CD8-positive, alpha-beta memory T cell (primary cell): Measurements from ENCODE around the gene DEPDC4. TPM values are rescaled to one million over a fixed set of nuclear protein-coding genes. Genes with fewer than 3 reads are reported as not detected.
"Not testable (repeated sequence)": the region's sequence is repeated elsewhere in the genome, so short reads cannot be mapped to it uniquely, and the experiment has no call there.

ENCODE experiments used
- CTCF ChIA-PET: fragments of 350-600 bp; sonication (Branson Sonifier 250); formaldehyde crosslinking; loops from one replicate; lab custom pipeline; 2021; ENCODE audit warnings: antibody characterized with exemption; lab: Charles Lee
- POLR2A ChIA-PET: fragments of 350-600 bp; sonication (Branson Sonifier 250); formaldehyde crosslinking; loops from one replicate; lab custom pipeline; 2021; ENCODE audit warnings: antibody characterized with exemption; lab: Charles Lee
- DNase-seq, 5 donors: peaks; one replicate each; pipeline versions ENCODE4 v3.0.0 to v3.0.0-alpha.2; 2020 to 2022; ENCODE audit warnings: mixed read lengths in 1 of 5
- H3K27ac ChIP-seq: one replicate; pipeline ENCODE4 v1.7.0; 2013; ENCODE audit warnings: low read depth, mild to moderate bottlenecking, low read length, moderate library complexity
- H3K27me3 ChIP-seq: 2 replicates; pipeline ENCODE4 v1.7.0; 2013; ENCODE audit warnings: low read length, mild to moderate bottlenecking; ENCODE audit not compliant: insufficient read depth, poor library complexity, severe bottlenecking
- H3K36me3 ChIP-seq: 2 replicates; pipeline ENCODE4 v1.7.0; 2013; ENCODE audit warnings: mild to moderate bottlenecking, low read length, moderate library complexity; ENCODE audit not compliant: insufficient read depth
- H3K4me1 ChIP-seq: 2 replicates; pipeline ENCODE4 v1.7.0; 2013; ENCODE audit warnings: mild to moderate bottlenecking, low read length, moderate library complexity; ENCODE audit not compliant: insufficient read depth
- H3K4me3 ChIP-seq: 2 replicates; pipeline ENCODE4 v1.7.0; 2013; ENCODE audit warnings: mild to moderate bottlenecking, low read length
- H3K9me3 ChIP-seq: 2 replicates; pipeline ENCODE4 v1.7.0; 2013; ENCODE audit warnings: mild to moderate bottlenecking, low read length
- H3K27ac Mint-ChIP-seq, 8 donors: one replicate each; pipeline ENCODE4 v1.8.0; 2020 to 2021; ENCODE audit warnings: mixed read lengths in 8 of 8, mild to moderate bottlenecking in 6 of 8, inconsistent platforms in 3 of 8, moderate library complexity in 3 of 8
- H3K27me3 Mint-ChIP-seq, 2 donors: one replicate each; pipeline ENCODE4 v1.8.0; 2020 to 2021; ENCODE audit warnings: mixed read lengths in 2 of 2, mild to moderate bottlenecking in 1 of 2, moderate library complexity in 1 of 2
- H3K36me3 Mint-ChIP-seq, 3 donors: one replicate each; pipeline ENCODE4 v1.8.0; 2020 to 2021; ENCODE audit warnings: mixed read lengths in 3 of 3, inconsistent platforms in 1 of 3, mild to moderate bottlenecking in 1 of 3
- H3K4me1 Mint-ChIP-seq, 3 donors: one replicate each; pipeline ENCODE4 v1.8.0; 2020 to 2021; ENCODE audit warnings: mixed read lengths in 3 of 3, inconsistent platforms in 1 of 3, mild to moderate bottlenecking in 1 of 3
- H3K4me3 Mint-ChIP-seq, 7 donors: one replicate each; pipeline ENCODE4 v1.8.0; 2020 to 2021; ENCODE audit warnings: mixed read lengths in 7 of 7, mild to moderate bottlenecking in 6 of 7, moderate library complexity in 4 of 7, inconsistent platforms in 2 of 7
- H3K9me3 Mint-ChIP-seq, 5 donors: one replicate each; pipeline ENCODE4 v1.8.0; 2020 to 2022; ENCODE audit warnings: mixed read lengths in 5 of 5, mild to moderate bottlenecking in 3 of 5, moderate library complexity in 2 of 5, inconsistent platforms in 1 of 5
- polyA plus RNA-seq: library from polyadenylated mRNA; unstranded; fragments of 300-500 nt; fragmentation: Illumina TruSeq; gene quantifications from one replicate; pipeline ENCODE4 v1.2.3, GENCODE V29; 2021
- total RNA-seq, 2 experiments: library from RNA; stranded (reverse); gene quantifications; one replicate each; pipeline ENCODE4 v1.2.3, GENCODE V29; 2021

Gene DEPDC4
- total and polyA plus RNA-seq, 3 experiments from 2014 or later: 1.2 to 1.4 TPM; not detected in 1

- ChIA-PET POLR2A (no interaction called here), CTCF (no interaction called here)
- Mint-ChIP-seq H3K9me3 (no peaks in the 10 kb centered on the region), H3K27me3 (no peaks in the 10 kb centered on the region), H3K27ac (no peak overlapping the region), H3K36me3 (peaks cover 0 to 5% (median 2%) of the 10 kb centered on the region in 3 donors), H3K4me3 (no peak overlapping the region), H3K4me1 (peaks cover 54 to 75% (median 68%) of the 10 kb centered on the region in 3 donors)
- Histone ChIP-seq H3K4me1 (peaks cover 34% of the 10 kb centered on the region), H3K9me3 (no peaks in the 10 kb centered on the region), H3K27me3 (no peaks in the 10 kb centered on the region), H3K4me3 (no peak overlapping the region), H3K36me3 (no peaks in the 10 kb centered on the region), H3K27ac (no peak overlapping the region)
- no peak for DNase-seq
Observed at GRCh38 chr12:100273782-100274181, 6.9 kb upstream of the DEPDC4 start.

GRCh38 chr12:100268835-100269564, 2.1 kb upstream of the DEPDC4 start:
- Mint-ChIP-seq H3K27ac (peak overlapping the region in 7 of 8 donors; percentile 0 to 92 (median 78)), H3K36me3 (peaks cover 0 to 10% (median 0%) of the 10 kb centered on the region in 3 donors), H3K4me3 (peak overlapping the region; percentile 94 to 100 (median 99)), H3K9me3 (no peaks in the 10 kb centered on the region), H3K4me1 (peaks cover 42 to 62% (median 61%) of the 10 kb centered on the region in 3 donors), H3K27me3 (no peaks in the 10 kb centered on the region)
- Histone ChIP-seq H3K27ac (no peak overlapping the region), H3K4me3 (no peak overlapping the region), H3K9me3 (no peaks in the 10 kb centered on the region), H3K27me3 (no peaks in the 10 kb centered on the region), H3K4me1 (peaks cover 45% of the 10 kb centered on the region), H3K36me3 (no peaks in the 10 kb centered on the region)
- POLR2A ChIA-PET: interaction anchor here (0.6 kb wide), 1 partner anchor 13 kb away, joined by 10 read pairs; no protein-coding TSS in a partner anchor
- no peak for DNase-seq
- CTCF ChIA-PET: no interaction called here

GRCh38 chr12:100267603-100268281, 863 bp upstream of the DEPDC4 start:
- H3K4me1 Mint-ChIP-seq: peaks cover 31 to 52% (median 48%) of the 10 kb centered on the region in 3 donors
- DNase-seq: peak in 3 of 5 donors; percentile 13 to 50 (median 32)

GRCh38 chr12:100266585-100266834, 369 bp downstream of the DEPDC4 start:
- Mint-ChIP-seq H3K4me3 (peak overlapping the region; percentile 94 to 100 (median 99)), H3K36me3 (peaks cover 0 to 8% (median 0%) of the 10 kb centered on the region in 3 donors), H3K27ac (peak overlapping the region; percentile 85 to 100 (median 99)), H3K27me3 (no peaks in the 10 kb centered on the region), H3K4me1 (peaks cover 27 to 42% (median 38%) of the 10 kb centered on the region in 3 donors), H3K9me3 (no peaks in the 10 kb centered on the region)
- POLR2A ChIA-PET: interaction anchor here (1.9 kb wide), 1 partner anchor 65 kb away, joined by 23 read pairs; the partner anchor contains the start of gene ACTR6
- peak in 3 of 5 donors; percentile 94 to 95 (median 95) for DNase-seq
- peaks cover 29% of the 10 kb centered on the region for H3K4me1 ChIP-seq
- H3K27ac ChIP-seq: peak overlapping the region; percentile 89
- H3K9me3 ChIP-seq: no peaks in the 10 kb centered on the region
- no peaks in the 10 kb centered on the region for H3K36me3 ChIP-seq
- no peaks in the 10 kb centered on the region for H3K27me3 ChIP-seq
- peak overlapping the region; percentile 92 for H3K4me3 ChIP-seq
- CTCF ChIA-PET: interaction anchor here (1.1 to 2.3 kb wide), 5 partner anchors 10 to 112 kb away, joined by 3 to 8 read pairs (median 4); partner anchors contain the start of gene ACTR6

More at GRCh38 chr12:100267603-100268281, 863 bp upstream of the DEPDC4 start:
- peak overlapping the region; percentile 89 for H3K27ac ChIP-seq
- H3K4me3 Mint-ChIP-seq: peak overlapping the region; percentile 94 to 100 (median 99)
- no peaks in the 10 kb centered on the region for H3K9me3 ChIP-seq
- peaks cover 36% of the 10 kb centered on the region for H3K4me1 ChIP-seq
- CTCF ChIA-PET: interaction anchor here (0.9 to 2.3 kb wide), 4 partner anchors 12 to 113 kb away, joined by 3 to 8 read pairs (median 4); partner anchors contain the start of gene ACTR6
- POLR2A ChIA-PET: interaction anchor here (0.6 to 1.9 kb wide), 3 partner anchors 15 to 1736 kb away, joined by 3 to 23 read pairs (median 4); partner anchors contain the start of gene ACTR6
- H3K27me3 ChIP-seq: no peaks in the 10 kb centered on the region
- H3K9me3 Mint-ChIP-seq: no peaks in the 10 kb centered on the region
- no peaks in the 10 kb centered on the region for H3K27me3 Mint-ChIP-seq
- peaks cover 0 to 10% (median 0%) of the 10 kb centered on the region in 3 donors for H3K36me3 Mint-ChIP-seq
- H3K27ac Mint-ChIP-seq: peak overlapping the region; percentile 83 to 93 (median 88)
- peak overlapping the region; percentile 92 for H3K4me3 ChIP-seq
- H3K36me3 ChIP-seq: no peaks in the 10 kb centered on the region

GRCh38 chr12:100265732-100266584, 921 bp downstream of the DEPDC4 start:
- peaks cover 24% of the 10 kb centered on the region for H3K4me1 ChIP-seq
- Mint-ChIP-seq H3K27me3 (no peaks in the 10 kb centered on the region), H3K27ac (peak overlapping the region; percentile 33 to 100 (median 98)), H3K4me1 (peaks cover 24 to 39% (median 34%) of the 10 kb centered on the region in 3 donors), H3K36me3 (peaks cover 0 to 8% (median 0%) of the 10 kb centered on the region in 3 donors), H3K4me3 (peak overlapping the region; percentile 94 to 100 (median 99)), H3K9me3 (no peaks in the 10 kb centered on the region)
- no peaks in the 10 kb centered on the region for H3K36me3 ChIP-seq
- ChIA-PET CTCF (interaction anchor here (1.2 to 2.3 kb wide), 4 partner anchors 11 to 111 kb away, joined by 3 to 8 read pairs (median 4); partner anchors contain the start of gene ACTR6), POLR2A (interaction anchor here (1.9 kb wide), 1 partner anchor 65 kb away, joined by 23 read pairs; the partner anchor contains the start of gene ACTR6)
- H3K27ac ChIP-seq: peak overlapping the region; percentile 89
- no peaks in the 10 kb centered on the region for H3K27me3 ChIP-seq
- H3K9me3 ChIP-seq: no peaks in the 10 kb centered on the region
- DNase-seq: no peak
- H3K4me3 ChIP-seq: peak overlapping the region; percentile 92

- peaks cover 21% of the 10 kb centered on the region for H3K4me1 ChIP-seq
- POLR2A ChIA-PET, H3K27me3 ChIP-seq, CTCF ChIA-PET, H3K9me3 Mint-ChIP-seq, H3K27me3 Mint-ChIP-seq, H3K36me3 Mint-ChIP-seq, H3K9me3 ChIP-seq, H3K4me3 ChIP-seq, H3K36me3 ChIP-seq, H3K27ac ChIP-seq, DNase-seq: not testable (repeated sequence)
- Mint-ChIP-seq H3K4me3 (peak overlapping the region in 3 of 7 donors; percentile 24 to 75 (median 67)), H3K27ac (peak overlapping the region in 1 of 8 donors; percentile 11), H3K4me1 (peaks cover 19 to 32% (median 30%) of the 10 kb centered on the region in 3 donors)
Observed at GRCh38 chr12:100265107-100265506, 1.8 kb downstream of the DEPDC4 start.

GRCh38 chr12:100263131-100263530, 3.7 kb downstream of the DEPDC4 start:
- Histone ChIP-seq H3K4me1 (peaks cover 4% of the 10 kb centered on the region), H3K27me3 (no peaks in the 10 kb centered on the region), H3K9me3 (no peaks in the 10 kb centered on the region), H3K36me3 (no peaks in the 10 kb centered on the region), H3K4me3 (no peak overlapping the region), H3K27ac (no peak overlapping the region)
- Mint-ChIP-seq H3K4me1 (peaks cover 4 to 16% (median 14%) of the 10 kb centered on the region in 3 donors), H3K9me3 (no peaks in the 10 kb centered on the region), H3K36me3 (peaks cover 0 to 8% (median 0%) of the 10 kb centered on the region in 3 donors), H3K4me3 (no peak overlapping the region), H3K27me3 (no peaks in the 10 kb centered on the region), H3K27ac (no peak overlapping the region)
- ChIA-PET POLR2A (no interaction called here), CTCF (no interaction called here)
- no peak for DNase-seq
